Measurements from ENCODE around the gene BAG5. TPM values are rescaled to one million over a fixed set of nuclear protein-coding genes. Genes with fewer than 3 reads are reported as not detected.
"Not testable (repeated sequence)": the region's sequence is repeated elsewhere in the genome, so short reads cannot be mapped to it uniquely, and the experiment has no call there.

The BAG5 gene
- 21.1 TPM for polyA plus RNA-seq (ENCODE audit: insufficient read length)

GRCh38 chr14:103562429-103563225 lies at the start of gene BAG5, which contains the start of gene COA8:
Gene BAG5 (minus strand): TSS chr14:103562657. CDS start chr14:103561164, 1,493 bp downstream.
Gene COA8 (plus strand): TSS chr14:103562960. CDS start chr14:103563002, 42 bp downstream.
- DNase-seq (ENCODE audit: low read depth) = no peak

GRCh38 chr14:103611215-103611614 lies 48.8 kb upstream of the BAG5 start:
- no peak for DNase-seq (ENCODE audit: low read depth)

- not testable (repeated sequence) for DNase-seq (ENCODE audit: low read depth)
These were observed 46.6 kb upstream of the BAG5 start for GRCh38 chr14:103609081-103609480.

GRCh38 chr14:103607822-103608221 lies 45.4 kb upstream of the BAG5 start:
- no peak for DNase-seq (ENCODE audit: low read depth)

- DNase-seq (ENCODE audit: low read depth) = peak; percentile 97
These were observed 44.7 kb upstream of the BAG5 start for GRCh38 chr14:103606963-103607668.

- DNase-seq (ENCODE audit: low read depth) = no peak
These were observed 42.2 kb upstream of the BAG5 start for GRCh38 chr14:103604620-103605019.

- DNase-seq (ENCODE audit: low read depth) = no peak
These were observed 38.0 kb upstream of the BAG5 start for GRCh38 chr14:103600503-103600902.

GRCh38 chr14:103597623-103598377 lies 35.3 kb upstream of the BAG5 start:
- no peak for DNase-seq (ENCODE audit: low read depth)

- DNase-seq (ENCODE audit: low read depth) = no peak
These were observed 31.8 kb upstream of the BAG5 start for GRCh38 chr14:103594265-103594664.

GRCh38 chr14:103593577-103593976 lies 31.1 kb upstream of the BAG5 start:
- DNase-seq (ENCODE audit: low read depth) = no peak

GRCh38 chr14:103584326-103584915 lies 22.0 kb upstream of the BAG5 start:
- DNase-seq (ENCODE audit: low read depth) = no peak

- no peak for DNase-seq (ENCODE audit: low read depth)
These were observed 19.7 kb upstream of the BAG5 start for GRCh38 chr14:103581954-103582703.

- no peak for DNase-seq (ENCODE audit: low read depth)
These were observed 18.7 kb upstream of the BAG5 start for GRCh38 chr14:103581206-103581605.

- DNase-seq (ENCODE audit: low read depth) = no peak
These were observed 16.1 kb upstream of the BAG5 start for GRCh38 chr14:103578401-103579075.

- DNase-seq (ENCODE audit: low read depth) = no peak
These were observed 14.0 kb upstream of the BAG5 start for GRCh38 chr14:103576371-103577024.

- no peak for DNase-seq (ENCODE audit: low read depth)
These were observed 12.3 kb upstream of the BAG5 start for GRCh38 chr14:103574707-103575285.

- DNase-seq (ENCODE audit: low read depth) = no peak
These were observed 11.6 kb upstream of the BAG5 start for GRCh38 chr14:103574104-103574503.

- DNase-seq (ENCODE audit: low read depth) = no peak
These were observed 7.0 kb upstream of the BAG5 start for GRCh38 chr14:103569408-103569807.

GRCh38 chr14:103568952-103569351 lies 6.5 kb upstream of the BAG5 start:
- no peak for DNase-seq (ENCODE audit: low read depth)

All from forelimb muscle (tissue), 1 donor.